Osteoblast (primary cell): ENCODE results near the gene GRPEL2. TPM values are rescaled to one million over a fixed set of nuclear protein-coding genes. Genes with fewer than 3 reads are reported as not detected.

Experiments used
- DNase-seq: peaks from one replicate; pipeline ENCODE4 v3.0.0; 2011; ENCODE audit warnings: low spot score, mixed read lengths; ENCODE audit not compliant: insufficient read length; ENCODE audit errors: missing footprints
- H2AFZ ChIP-seq: 2 replicates; pipeline ENCODE4 v1.6.0; 2011; ENCODE audit warnings: mild to moderate bottlenecking, low read length
- H3K27ac ChIP-seq: 2 replicates; pipeline ENCODE4 v1.5.1; 2011; ENCODE audit warnings: mild to moderate bottlenecking, low read depth, low read length, moderate library complexity
- H3K27me3 ChIP-seq: 2 replicates; pipeline ENCODE4 v1.6.0; 2012; ENCODE audit warnings: mild to moderate bottlenecking, control low read depth, inconsistent platforms, low read length, moderate library complexity; ENCODE audit not compliant: insufficient read depth
- H3K36me3 ChIP-seq: 2 replicates; pipeline ENCODE4 v1.5.1; 2011; ENCODE audit warnings: mild to moderate bottlenecking, low read length, control low read depth, moderate library complexity; ENCODE audit not compliant: insufficient read depth
- H3K4me1 ChIP-seq: 2 replicates; pipeline ENCODE4 v1.5.1; 2011; ENCODE audit warnings: mild to moderate bottlenecking, low read length, control low read depth, moderate library complexity; ENCODE audit not compliant: insufficient read depth
- H3K4me2 ChIP-seq: 2 replicates; pipeline ENCODE4 v1.6.0; 2011; ENCODE audit warnings: mild to moderate bottlenecking, low read length; ENCODE audit not compliant: insufficient read depth
- H3K4me3 ChIP-seq: fragments of 200-600 bp; sonication (generic); 3 replicates; pipeline ENCODE4 v1.5.1; 2012; ENCODE audit warnings: mild to moderate bottlenecking, low read length, inconsistent platforms; ENCODE audit not compliant: insufficient read depth
- H3K79me2 ChIP-seq: 2 replicates; pipeline ENCODE4 v1.6.0; 2012; ENCODE audit warnings: mild to moderate bottlenecking, low read length, control low read depth, inconsistent platforms; ENCODE audit not compliant: insufficient read depth
- H3K9me3 ChIP-seq: 2 replicates; pipeline ENCODE4 v1.5.1; 2011; ENCODE audit warnings: low read depth, low read length, control low read depth
- H4K20me1 ChIP-seq: 2 replicates; pipeline ENCODE4 v1.6.0; 2012; ENCODE audit warnings: mild to moderate bottlenecking, low read length, control low read depth; ENCODE audit not compliant: insufficient read depth
- CTCF ChIP-seq: IDR thresholded peaks from 2 replicates; pipeline ENCODE4 v1.5.1; 2011; ENCODE audit warnings: mild to moderate bottlenecking, low read depth, low read length, moderate library complexity; ENCODE audit errors: extremely low read depth
- total RNA-seq: library from RNA; depleted of rRNA; stranded (reverse); fragments of >200 nt; gene quantifications from 2 replicates; pipeline ENCODE4 v1.2.3, GENCODE V29; 2012

The GRPEL2 gene
- total RNA-seq, 1 donor = 34.7 TPM

- no peak for DNase-seq
- H3K36me3 ChIP-seq = no peaks in the 10 kb centered on the region
- no peaks in the 10 kb centered on the region for H3K4me1 ChIP-seq
- H3K27me3 ChIP-seq = peaks cover 6% of the 10 kb centered on the region
- H3K79me2 ChIP-seq = no peaks in the 10 kb centered on the region
- no peak overlapping the region for H3K4me3 ChIP-seq
- H3K9me3 ChIP-seq = no peaks in the 10 kb centered on the region
- H3K27ac ChIP-seq = no peak overlapping the region
- H4K20me1 ChIP-seq = no peaks in the 10 kb centered on the region
- TF ChIP-seq CTCF = no peak
- no peak overlapping the region for H3K4me2 ChIP-seq
- no peak overlapping the region for H2AFZ ChIP-seq
Observed at GRCh38 chr5:149367972-149368645, 22.8 kb downstream of the GRPEL2 start.

GRCh38 chr5:149370878-149371277 is 25.6 kb downstream of the GRPEL2 start:
- H3K27me3 ChIP-seq = peaks cover 6% of the 10 kb centered on the region
- TF ChIP-seq CTCF = no peak
- no peaks in the 10 kb centered on the region for H4K20me1 ChIP-seq
- no peaks in the 10 kb centered on the region for H3K36me3 ChIP-seq
- H2AFZ ChIP-seq = no peak overlapping the region
- H3K9me3 ChIP-seq = no peaks in the 10 kb centered on the region
- H3K4me3 ChIP-seq = no peak overlapping the region
- no peak for DNase-seq
- H3K79me2 ChIP-seq = no peaks in the 10 kb centered on the region
- H3K4me2 ChIP-seq = no peak overlapping the region
- no peaks in the 10 kb centered on the region for H3K4me1 ChIP-seq
- H3K27ac ChIP-seq = no peak overlapping the region

- peak; percentile 89 for TF ChIP-seq CTCF
- H3K4me2 ChIP-seq = no peak overlapping the region
- peak; percentile 95 for DNase-seq
- no peaks in the 10 kb centered on the region for H3K9me3 ChIP-seq
- H3K4me3 ChIP-seq = no peak overlapping the region
- H4K20me1 ChIP-seq = no peaks in the 10 kb centered on the region
- H3K36me3 ChIP-seq = no peaks in the 10 kb centered on the region
- H3K79me2 ChIP-seq = no peaks in the 10 kb centered on the region
- H2AFZ ChIP-seq = no peak overlapping the region
- no peak overlapping the region for H3K27ac ChIP-seq
- peaks cover 6% of the 10 kb centered on the region for H3K27me3 ChIP-seq
- H3K4me1 ChIP-seq = no peaks in the 10 kb centered on the region
Observed at GRCh38 chr5:149371296-149371962, 26.1 kb downstream of the GRPEL2 start.

GRCh38 chr5:149372076-149372795 is 26.9 kb downstream of the GRPEL2 start:
- Histone ChIP-seq H3K36me3 (no peaks in the 10 kb centered on the region), H3K4me1 (no peaks in the 10 kb centered on the region), H3K27ac (no peak overlapping the region), H3K4me2 (no peak overlapping the region), H3K79me2 (no peaks in the 10 kb centered on the region), H2AFZ (no peak overlapping the region), H3K9me3 (no peaks in the 10 kb centered on the region), H3K4me3 (no peak overlapping the region), H4K20me1 (no peaks in the 10 kb centered on the region), H3K27me3 (peaks cover 6% of the 10 kb centered on the region)
- DNase-seq = no peak
- TF ChIP-seq CTCF = no peak
